ENCODE measurements around the gene IFNA16.
"Not testable (repeated sequence)": the region's sequence is repeated elsewhere in the genome, so short reads cannot be mapped to it uniquely, and the experiment has no call there.

Gene IFNA16

DNA sequence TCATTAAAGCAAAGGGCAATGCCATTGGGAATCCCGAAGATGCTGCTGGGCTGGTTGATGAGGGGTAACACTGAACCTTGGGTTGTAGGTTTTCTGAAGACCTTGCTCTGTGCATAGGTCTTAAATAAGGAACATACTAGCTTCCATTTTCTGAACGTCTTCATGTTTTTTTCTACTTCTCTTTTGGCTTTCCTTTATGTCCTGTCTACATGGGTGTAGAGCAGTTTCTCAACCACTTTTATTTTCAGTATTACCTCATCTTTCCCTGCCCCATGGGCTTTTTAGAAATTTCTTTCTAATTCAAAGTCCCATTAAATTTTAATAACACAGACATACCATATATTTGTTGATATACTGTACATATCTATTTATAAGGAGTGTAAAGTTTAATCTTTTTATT lies 22.8 kb upstream of the IFNA16 start, which contains the start of gene IFNA14:
TSS of gene IFNA14 (minus strand) at position 95 of the 400 bp plus-strand sequence. CDS start at position 25, 70 bp downstream.
- TF ChIP-seq CTCF (conservative IDR thresholded peaks at IDR 0.05) = no peak

DNA sequence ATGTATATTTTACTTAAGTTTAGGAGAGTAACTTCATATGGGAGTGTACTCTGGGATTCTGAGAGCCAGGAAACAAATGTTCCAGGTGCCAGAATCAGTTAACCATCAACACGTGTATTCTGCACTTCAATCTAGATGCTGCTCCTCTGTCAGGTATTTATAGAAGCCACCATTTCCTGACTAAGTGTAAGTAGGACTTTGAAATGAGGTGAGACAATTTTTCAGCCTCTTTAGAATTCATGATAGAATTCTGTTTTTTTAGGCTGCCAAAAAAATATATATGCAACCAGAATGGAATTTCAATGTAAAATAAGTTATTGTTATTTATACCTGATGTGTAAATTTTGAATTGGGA lies 19.2 kb upstream of the IFNA16 start:
- not testable (repeated sequence) for H3K27ac ChIP-seq

More for the DNA sequence above, 22.8 kb upstream of the IFNA16 start, which contains the start of gene IFNA14:
- H3K27ac ChIP-seq = no peak within 1 kb of the TSS

DNA sequence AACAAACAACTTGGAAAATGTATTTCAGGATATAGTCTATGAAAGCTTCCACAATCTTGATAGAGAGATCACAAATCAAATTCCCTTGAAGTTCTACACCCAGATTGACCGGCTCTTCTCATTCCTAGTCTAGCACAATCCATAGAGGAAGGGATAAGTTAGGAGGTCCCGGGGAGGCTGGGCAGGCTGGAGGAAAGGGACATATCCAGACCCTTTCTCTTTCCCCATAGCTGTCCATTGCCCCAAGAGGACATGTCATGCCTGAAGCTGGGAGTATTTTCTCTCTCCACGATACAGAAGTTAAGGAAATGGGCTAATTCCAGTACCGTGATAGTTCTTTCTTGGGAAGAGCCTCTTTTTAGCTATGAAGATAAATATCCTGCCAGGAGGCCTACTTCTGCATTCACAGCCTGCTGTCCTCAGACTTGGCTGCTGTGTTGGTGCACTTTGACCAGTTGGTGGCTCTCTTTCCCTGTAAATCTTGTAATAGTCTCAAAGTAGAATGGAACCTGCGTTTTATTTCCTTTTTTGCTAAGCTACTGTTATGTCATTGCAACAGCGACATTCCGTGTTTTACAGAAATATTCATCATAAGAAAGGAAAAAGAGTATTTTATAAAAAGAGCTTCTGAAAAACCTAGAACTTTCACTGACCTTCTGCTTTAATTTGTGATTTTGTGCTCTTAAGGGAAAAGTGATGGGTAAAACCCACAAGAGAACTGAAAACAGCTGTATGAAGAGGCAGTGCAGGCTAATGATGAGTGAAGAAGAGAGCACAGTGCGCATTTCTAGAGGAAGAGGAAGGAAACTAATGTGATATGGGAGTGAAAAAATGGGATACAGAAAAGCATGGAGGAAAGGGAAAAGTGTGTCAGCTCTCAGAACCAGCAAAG lies 18.6 kb upstream of the IFNA16 start:
- TF ChIP-seq CTCF (conservative IDR thresholded peaks at IDR 0.05) = peak; percentile 79

GRCh38 chr9:21234153-21234687 lies 17.1 kb upstream of the IFNA16 start:
- TF ChIP-seq CTCF (conservative IDR thresholded peaks at IDR 0.05) = no peak
- no peak overlapping the region for H3K27ac ChIP-seq

More for the DNA sequence above, 18.6 kb upstream of the IFNA16 start:
- not testable (repeated sequence) for H3K27ac ChIP-seq

DNA sequence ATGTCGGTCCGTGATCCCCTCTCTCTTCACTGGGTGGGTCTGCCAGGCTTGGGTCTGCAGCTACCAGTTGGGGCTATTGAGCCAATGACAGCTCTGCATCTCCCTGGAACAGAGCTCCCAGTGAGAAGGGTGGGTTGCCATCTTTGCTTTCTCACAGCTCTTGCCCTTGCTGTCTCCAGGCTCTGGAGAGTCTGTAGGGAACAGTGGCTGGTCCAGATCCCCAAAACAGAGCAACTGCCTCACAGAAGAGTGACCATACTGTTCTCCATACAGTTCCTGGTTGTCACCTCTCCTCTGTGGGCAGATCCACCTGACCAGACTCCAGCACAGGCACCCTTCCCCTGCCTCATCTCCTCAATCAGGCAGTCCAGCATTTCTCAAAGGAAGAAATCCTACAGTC lies 16.1 kb upstream of the IFNA16 start:
- H3K27ac ChIP-seq = no peak overlapping the region
- no peak for TF ChIP-seq CTCF (conservative IDR thresholded peaks at IDR 0.05)

- TF ChIP-seq CTCF (conservative IDR thresholded peaks at IDR 0.05) = no peak
- H3K27ac ChIP-seq = no peak within 1 kb of the TSS
These were observed 11.0 kb upstream of the IFNA16 start, which contains the start of gene IFNA17 for GRCh38 chr9:21228122-21228521. IFNA17 (minus strand) TSS chr9:21228222; CDS start chr9:21228173, 49 bp downstream.

DNA sequence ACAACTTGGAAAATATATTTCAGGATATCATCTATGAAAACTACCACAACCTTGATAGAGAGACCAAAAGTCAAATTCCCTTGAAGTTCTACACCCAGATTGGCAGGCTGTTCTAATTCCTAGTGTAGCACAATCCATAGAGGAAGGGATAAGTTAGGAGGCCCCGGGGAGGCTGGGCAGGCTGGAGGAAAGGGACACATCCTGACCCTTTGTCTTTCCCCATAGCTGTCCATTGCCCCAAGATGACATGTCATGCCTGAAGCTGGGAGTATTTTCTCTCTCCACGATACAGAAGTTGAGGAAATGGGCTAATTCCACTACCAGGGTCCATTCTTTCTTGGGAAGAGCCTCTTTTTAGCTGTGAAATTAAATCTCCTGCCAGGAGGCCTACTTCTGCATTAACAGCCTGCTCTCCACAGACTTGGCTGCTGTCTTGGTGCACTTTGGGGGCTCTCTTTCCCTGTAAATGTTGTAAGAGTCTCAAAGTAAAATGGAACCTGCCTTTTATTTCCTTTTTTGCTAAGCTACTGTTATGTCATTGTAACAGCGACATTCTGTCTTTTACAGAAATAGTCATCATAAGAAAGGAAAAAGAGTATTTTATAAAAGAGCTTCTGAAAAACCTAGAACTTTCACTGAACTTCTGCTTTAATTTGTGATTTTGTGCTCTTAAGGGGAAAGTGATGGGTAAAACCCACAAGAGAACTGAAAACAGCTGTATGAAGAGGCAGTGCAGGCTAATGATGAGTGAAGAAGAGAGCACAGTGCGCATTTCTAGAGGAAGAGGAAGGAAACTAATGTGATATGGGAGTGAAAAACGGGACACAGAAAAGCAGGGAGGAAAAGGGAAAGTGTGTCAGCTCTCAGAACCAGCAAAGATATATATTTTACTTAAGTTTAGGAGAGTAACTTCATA lies 3.4 kb downstream of the IFNA16 start:
- peak; percentile 12; the same call in 1 of the 2 replicates for TF ChIP-seq CTCF (conservative IDR thresholded peaks at IDR 0.05)

DNA sequence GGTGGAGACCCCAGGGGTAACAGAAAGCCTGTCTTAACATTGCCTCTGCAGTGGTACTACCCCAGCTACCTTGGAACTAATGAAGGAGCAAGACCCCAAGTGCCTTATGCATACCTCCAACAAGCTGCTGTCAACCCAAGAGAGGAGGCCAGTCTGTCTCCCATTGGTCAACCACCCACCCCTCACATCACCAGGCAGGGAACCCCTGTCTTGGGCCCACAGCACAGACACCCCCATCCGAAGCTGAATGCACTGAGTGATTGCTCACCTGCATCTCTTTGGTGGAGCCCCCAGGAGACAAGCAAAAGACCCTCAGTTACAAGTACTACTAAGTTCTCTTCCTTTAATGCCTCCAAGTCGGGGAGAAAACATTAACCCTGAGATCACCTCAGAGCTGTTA lies 5.0 kb downstream of the IFNA16 start:
- not testable (repeated sequence) for H3K27ac ChIP-seq

More for the DNA sequence above, 3.4 kb downstream of the IFNA16 start:
- not testable (repeated sequence) for H3K27ac ChIP-seq

- not testable (repeated sequence) for H3K27ac ChIP-seq
These were observed 6.3 kb downstream of the IFNA16 start for GRCh38 chr9:21210782-21211181.

Data from VCaP (cell line).